Inflammatory macrophage treated with lipopolysaccharide for 1 hour (primary cell): ENCODE data around the gene SASS6.

Source experiments
- DNase-seq, 2 donors: peaks; one replicate each; pipeline ENCODE4 v3.0.0-alpha.2; 2020 to 2022

SASS6 gene

GRCh38 chr1:100038660-100039287 is 94.0 kb downstream of the SASS6 start:
- peak; percentile 65 to 68 for DNase-seq

DNA sequence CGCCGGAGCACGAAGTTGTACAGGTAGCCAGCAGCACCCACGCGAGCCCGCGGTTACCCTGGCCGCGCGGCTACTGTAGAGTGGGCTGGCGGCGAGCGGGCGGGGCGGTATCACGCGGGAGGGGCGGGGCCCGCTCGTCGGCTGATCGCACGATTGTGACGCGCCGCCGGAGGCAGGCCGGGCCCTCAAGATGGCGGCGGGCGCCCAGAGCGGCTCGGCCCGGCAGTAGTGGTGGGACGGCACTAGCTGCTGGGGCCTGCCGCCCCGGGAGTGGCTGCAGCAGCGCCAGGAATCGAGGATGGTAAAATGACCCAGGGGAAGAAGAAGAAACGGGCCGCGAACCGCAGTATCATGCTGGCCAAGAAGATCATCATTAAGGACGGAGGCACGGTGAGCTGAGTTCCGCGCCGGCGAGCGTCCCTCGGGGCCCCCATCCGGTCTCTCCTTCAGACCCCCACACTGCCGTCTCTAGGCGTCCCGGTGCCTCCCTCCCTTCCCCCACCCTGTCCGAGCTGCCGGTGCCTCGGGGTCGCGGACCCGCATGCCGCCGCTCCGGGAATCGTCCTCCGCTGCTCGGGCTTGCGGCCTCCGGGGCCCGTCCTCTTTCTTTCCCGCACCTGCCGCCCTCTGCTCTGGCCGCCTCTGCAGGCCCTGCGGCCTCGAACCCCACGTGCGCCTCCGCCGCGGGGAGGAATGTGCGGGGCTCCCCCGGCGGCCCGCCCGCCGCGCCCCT is 94.6 kb downstream of the SASS6 start:
- DNase-seq: peak; percentile 86 to 92

DNA sequence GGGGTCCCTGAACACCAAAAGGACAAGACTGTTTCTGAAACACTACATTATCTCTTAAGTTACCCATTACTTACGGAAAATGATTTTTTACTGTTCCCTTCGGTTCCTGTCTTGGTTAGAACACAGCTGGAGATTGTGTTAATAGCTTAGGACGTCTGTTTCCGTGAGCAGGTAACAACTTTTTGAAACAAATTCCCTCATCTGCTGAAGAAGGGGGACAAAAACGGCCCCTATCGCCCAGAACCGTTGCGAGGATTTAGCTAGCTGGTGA is 95.1 kb downstream of the SASS6 start:
- no peak for DNase-seq

GRCh38 chr1:100036718-100037655 is 95.7 kb downstream of the SASS6 start:
- DNase-seq: no peak

- DNase-seq: no peak
These were observed 97.5 kb downstream of the SASS6 start for GRCh38 chr1:100035214-100035613.

DNA sequence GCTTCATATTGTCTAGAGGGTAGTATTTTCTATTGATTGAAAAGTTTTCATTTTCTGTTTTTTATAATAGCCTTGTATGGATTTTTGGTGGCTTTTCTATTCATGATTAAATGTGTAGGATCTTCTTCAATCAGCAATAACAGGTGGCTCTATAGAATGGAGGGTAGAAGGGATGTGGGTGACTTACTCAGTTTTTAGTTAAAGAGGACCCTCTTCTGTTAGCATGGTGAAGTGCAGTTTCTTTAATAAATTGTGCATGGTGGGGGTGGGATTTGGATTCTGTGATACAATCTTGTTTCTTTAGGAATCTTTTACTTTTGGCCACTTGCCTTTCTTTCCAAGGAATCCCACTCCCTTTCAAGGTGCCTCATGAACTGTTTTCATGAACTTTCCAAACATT is 98.3 kb downstream of the SASS6 start:
- DNase-seq: no peak
